Measurements from ENCODE around the gene SPATA16.

Gene SPATA16

GRCh38 chr3:172839679-172840078 is 301.4 kb downstream of the SPATA16 start:
- H3K27ac ChIP-seq (ENCODE audit: low read depth, low read length) = no peak overlapping the region
- no peak overlapping the region for H4K5ac ChIP-seq (ENCODE audit: low read length)
- no peak overlapping the region for H2BK5ac ChIP-seq (ENCODE audit: low read length)
- no peaks in the 10 kb centered on the region for H3K27me3 ChIP-seq (ENCODE audit: insufficient read depth, low read length, poor library complexity)
- no peak overlapping the region for H3K4me2 ChIP-seq (ENCODE audit: low read length)
- no peak overlapping the region for H3K4ac ChIP-seq (ENCODE audit: low read depth, low read length)
- no peak overlapping the region for H3K9ac ChIP-seq (ENCODE audit: low read length)
- no peak overlapping the region for H2BK15ac ChIP-seq (replicated peaks; ENCODE audit: low read depth)
- H3K4me1 ChIP-seq (ENCODE audit: control insufficient read depth, low read depth, low read length) = no peaks in the 10 kb centered on the region
- H3K79me2 ChIP-seq (ENCODE audit: control insufficient read depth, insufficient read depth, low read length) = no peaks in the 10 kb centered on the region
- H2BK120ac ChIP-seq (ENCODE audit: low read depth, low read length) = no peak overlapping the region
- H4K8ac ChIP-seq (ENCODE audit: low read depth, low read length) = no peak overlapping the region
- no peaks in the 10 kb centered on the region for H3K36me3 ChIP-seq (ENCODE audit: control insufficient read depth, insufficient read depth, low read length)
- H3K4me3 ChIP-seq (ENCODE audit: low read length) = no peak overlapping the region
- no peak overlapping the region for H3K23ac ChIP-seq (ENCODE audit: low read length)
- DNase-seq = no peak
- WGBS (ENCODE audit: extremely low coverage, insufficient coverage, low lambda C conversion rate) = no CpG with 5 or more reads among the region's 4 CpGs
- H2AK5ac ChIP-seq (ENCODE audit: low read length) = no peak overlapping the region
- H3K56ac ChIP-seq (ENCODE audit: low read length) = no peak overlapping the region
- H3K18ac ChIP-seq (ENCODE audit: low read length) = no peak overlapping the region
- no peaks in the 10 kb centered on the region for H3K79me1 ChIP-seq (ENCODE audit: low read length)

Data from mesendoderm (in vitro differentiated cells).